NOMO-1 (cell line): ENCODE data around the gene MRPS15.
A peak's percentile ranks its signal among the peaks of the same experiment; 100 is the strongest.

Experiments used
- DNase-seq, 2 experiments: peaks; one replicate each; lab custom pipeline; 2025; ENCODE audit not compliant: unreplicated experiment in 2 of 2; lab: John Stamatoyannopoulos, UW

MRPS15 gene

DNA sequence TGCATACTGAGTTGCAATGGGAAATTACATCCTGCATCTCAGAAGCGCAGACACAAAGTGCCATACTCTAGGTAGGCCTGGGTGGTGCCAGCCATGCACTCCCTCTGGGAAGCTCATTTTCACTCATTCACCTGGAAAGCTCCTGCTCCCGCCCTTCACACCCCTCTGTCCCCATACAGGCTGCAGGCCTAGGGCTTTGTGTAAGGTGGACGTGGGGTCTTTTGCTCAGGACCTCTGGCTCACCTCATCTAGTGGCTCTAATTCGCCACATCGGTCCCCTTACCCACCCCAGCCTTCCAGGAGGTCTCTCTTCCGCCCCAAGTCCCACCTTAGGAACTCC, 751 bp downstream of the MRPS15 start:
- DNase-seq, result no peak

DNA sequence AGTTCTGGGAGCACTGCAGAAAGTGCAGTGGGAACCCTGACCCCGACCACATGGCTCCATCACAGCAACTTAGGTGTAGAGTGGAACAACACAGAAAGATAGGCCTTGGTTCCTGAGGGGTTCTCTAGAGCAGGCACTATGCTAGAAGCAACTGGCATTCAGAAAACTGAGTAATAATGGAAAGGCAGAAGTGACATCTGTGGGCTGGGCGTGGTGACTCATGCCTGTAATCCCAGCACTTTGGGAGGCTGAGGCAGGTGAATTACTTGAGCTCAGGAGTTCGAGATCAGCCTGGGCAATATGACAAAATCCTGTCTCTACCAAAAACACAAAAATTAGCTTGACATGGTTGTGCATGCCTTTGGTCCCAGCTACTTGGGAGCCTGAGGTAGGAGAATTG, 5.3 kb downstream of the MRPS15 start:
- DNase-seq, result peak; percentile 37 to 42

DNA sequence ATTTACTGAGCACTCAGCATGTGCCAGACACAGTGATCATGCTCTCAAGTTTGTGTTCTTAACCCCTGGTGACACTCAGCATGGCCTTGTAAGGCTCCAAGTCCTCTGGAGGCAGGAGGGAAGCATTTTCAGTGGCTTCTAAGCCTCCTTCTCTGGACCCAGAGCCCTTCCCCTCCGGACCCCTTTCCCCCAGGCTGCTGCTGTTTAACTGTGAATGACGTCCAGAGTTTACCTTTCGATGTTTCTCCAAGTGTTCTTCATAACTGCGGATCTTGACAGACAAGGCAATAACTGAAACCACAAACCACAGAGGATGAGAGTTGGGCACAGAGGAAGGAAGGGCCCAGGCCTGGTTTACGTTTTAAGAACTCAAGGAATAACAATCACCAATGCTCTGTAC, 6.5 kb downstream of the MRPS15 start:
- DNase-seq, result peak; percentile 30 to 79

DNA sequence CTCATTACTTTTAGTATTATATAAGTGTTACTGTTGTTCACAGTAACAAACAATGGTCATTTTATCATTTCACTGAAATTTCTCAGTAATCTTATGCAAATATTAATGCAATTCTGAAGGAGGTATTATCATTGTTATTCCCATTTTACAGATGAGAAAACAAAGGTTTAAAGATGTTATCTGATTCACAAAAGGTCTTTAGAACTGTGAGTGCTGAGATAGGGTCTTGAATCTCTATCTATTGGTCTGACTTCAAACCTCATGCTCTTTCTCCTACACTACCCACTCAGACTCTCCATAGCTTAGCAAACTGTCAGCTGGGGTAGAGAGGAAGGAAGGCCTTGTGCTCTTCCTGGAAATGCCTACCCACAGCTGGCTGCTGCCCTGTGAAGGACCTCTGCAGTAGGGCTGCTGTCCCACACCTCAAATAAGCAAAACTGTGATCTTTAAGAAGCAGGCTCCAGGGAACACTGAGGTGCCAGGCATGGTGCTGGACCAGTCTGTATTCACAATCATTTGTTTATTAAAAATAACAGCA, 7.7 kb downstream of the MRPS15 start:
- no peak for DNase-seq

DNA sequence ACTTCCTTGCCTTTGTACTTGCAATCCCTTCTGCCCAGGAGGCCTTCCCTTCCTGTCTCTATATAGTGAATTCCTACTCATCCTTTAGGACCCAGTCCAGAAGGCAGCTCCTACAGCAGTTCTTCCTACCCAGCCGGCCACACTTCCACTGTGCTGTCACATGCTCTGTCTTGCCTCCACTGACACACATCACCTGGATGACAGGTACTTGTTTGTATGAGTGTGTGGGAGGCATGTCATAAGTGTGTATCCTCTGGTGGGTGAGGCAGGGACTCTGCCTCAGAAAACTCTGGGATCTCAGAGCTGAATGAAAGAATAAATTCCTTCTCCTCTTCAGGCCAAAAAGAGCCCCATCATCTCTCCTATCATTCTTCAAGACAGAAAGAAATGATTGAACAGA, 8.8 kb downstream of the MRPS15 start:
- no peak for DNase-seq

DNA sequence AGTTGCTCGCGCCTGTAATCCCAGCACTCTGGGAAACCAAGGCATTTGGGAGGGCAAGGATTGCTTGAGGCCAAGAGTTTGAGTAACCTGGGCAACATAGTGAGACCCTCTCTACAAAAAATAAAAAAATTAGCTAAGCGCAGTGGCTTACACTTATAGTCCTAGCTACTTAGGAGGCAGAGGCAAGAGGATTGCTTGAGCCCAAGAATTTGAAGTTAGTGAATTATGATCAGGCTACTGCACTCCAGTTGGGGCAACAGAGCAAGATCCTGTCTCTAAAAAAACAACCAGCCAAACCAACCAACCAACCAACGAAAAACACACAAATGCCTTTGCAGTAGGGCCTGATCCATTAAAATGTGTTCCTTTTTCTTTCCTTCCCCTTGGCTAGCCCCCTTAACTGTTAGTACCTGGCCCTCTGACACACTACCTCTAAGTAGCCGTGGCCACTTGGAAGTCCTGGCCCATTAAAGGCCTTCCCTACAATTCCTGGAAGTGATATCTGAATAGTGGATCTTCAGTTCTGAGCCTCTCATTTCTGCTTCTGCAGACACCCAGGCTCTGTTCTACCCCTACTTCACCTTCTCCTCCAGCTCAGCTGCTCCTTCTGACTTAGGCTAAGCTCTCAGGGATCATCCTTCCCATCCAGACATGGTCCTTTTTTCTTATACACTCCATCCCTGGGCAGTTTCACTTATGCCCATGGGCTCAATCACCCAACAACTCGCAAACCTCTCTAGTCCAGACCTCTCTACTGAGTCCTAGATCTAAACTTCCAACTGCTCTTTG, 10.4 kb downstream of the MRPS15 start:
- no peak for DNase-seq

DNA sequence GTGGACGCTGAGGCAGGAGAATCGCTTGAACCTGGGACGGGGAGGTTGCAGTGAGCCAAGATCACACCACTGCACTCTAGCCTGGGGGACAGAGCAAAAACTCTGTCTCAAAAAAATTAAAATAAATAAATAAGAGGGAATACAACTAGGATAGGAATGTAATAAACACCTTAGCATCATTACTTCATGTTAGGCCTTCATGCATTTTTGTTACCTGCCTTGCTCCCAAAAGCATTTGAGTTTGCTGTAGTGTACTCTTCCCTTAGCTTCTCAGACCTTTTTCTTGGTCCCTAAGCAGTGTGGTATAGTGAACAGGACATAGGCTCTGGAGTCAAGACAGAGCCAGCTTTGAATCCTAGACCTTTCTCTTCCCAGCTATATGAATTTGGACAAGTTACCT, 11.1 kb downstream of the MRPS15 start:
- DNase-seq, result no peak

DNA sequence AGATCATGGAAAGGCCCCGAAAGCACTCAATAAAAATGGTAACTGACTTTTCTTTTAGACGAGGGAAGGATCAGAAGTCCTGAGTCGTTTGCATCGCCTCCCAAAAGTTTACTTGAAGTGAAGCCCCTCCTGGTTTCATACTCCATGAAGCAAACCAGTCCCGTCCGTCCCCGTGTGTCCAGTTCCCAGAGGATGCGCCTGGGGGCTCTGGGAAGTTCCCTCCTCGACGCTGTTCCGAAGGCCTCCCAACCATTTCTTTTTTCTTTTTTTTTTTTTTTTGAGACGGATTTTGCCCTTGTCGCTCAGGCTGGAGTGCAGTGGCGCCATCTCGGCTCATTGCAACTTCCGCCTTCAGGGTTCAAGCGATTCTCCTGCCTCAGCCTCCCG, 13.3 kb downstream of the MRPS15 start:
- DNase-seq, result no peak

DNA sequence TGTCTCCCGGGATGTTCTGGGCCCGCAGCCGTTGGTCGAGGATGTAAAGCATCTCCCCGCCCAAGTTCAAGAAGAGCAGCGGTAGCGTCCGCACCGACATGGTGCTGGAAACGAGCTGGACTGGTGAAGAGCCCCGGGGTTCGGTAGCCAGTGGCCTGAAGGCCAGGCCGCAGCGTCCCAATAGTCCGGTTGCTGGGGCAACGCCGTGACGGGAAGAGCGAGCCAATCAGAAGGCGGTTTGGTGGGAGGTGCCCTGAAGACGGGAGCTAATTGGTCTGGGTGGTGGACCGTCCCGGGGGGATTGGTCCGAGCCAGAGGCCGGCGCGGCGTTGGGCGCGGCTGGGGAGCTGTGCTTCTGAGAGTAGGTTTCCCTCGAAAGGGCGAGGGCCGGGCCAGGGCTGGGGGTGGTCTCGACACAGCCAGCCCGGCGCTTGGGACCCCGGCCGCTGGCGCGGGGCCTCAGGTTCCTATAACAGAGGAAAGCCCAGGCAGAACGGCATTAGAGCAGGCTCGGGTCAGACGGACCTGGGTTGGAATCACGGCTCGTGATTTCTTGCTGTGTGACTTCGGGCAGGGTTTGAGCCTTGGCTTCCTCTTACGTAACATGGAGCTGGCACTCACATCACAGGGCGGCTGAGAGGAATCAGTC, 13.8 kb downstream of the MRPS15 start, which contains the start of gene OSCP1:
Gene OSCP1 (minus strand): TSS at position 182 of the 649 bp plus-strand sequence. CDS start 82 bp downstream, at position 100.
- DNase-seq, result peak; percentile 78 to 82

DNA sequence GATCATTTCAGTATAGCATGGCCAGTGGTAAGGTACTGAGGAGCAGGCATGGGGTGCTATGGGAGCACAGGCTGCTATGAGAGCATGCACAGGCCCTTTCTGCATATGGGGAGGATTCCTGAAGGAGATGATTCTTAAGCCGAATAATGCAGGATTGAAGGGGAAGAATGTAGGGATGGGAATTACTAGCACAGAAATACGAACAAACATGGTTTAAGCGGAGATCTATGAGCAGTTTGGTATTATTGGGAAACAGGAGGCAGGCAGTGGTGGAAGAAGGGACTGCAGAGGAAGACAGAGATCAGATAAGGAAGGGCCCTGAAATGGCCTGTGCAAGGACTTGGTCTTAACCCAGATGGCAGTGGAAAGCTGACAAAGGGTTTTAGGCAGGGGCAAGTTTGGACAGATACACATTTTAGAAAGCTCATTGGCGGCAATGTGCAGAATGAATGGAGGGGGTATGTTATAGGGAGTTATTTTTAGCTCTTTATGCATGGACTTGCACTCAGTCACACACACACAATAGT, 15.6 kb downstream of the MRPS15 start:
- peak in 1 of 2 experiments; percentile 8 for DNase-seq

DNA sequence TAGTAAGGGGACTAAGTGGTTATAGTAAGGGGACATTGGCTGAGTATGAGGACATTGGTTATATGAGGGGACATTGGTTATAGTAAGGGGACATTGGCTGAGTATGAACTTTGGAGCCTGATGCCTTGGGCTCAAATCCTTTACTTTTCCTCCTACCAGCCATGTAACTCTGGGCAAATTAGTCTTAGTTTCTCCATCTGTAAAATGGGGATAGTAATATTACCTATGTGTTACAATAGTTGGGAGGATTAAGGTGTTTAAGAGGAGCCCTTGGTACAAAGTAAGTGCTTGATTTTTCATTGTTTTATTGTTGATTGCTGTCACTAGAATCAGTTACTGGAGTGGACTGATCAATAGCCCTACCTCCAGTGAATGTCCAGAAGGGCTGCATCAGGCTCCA, 16.7 kb downstream of the MRPS15 start:
- DNase-seq, result no peak

DNA sequence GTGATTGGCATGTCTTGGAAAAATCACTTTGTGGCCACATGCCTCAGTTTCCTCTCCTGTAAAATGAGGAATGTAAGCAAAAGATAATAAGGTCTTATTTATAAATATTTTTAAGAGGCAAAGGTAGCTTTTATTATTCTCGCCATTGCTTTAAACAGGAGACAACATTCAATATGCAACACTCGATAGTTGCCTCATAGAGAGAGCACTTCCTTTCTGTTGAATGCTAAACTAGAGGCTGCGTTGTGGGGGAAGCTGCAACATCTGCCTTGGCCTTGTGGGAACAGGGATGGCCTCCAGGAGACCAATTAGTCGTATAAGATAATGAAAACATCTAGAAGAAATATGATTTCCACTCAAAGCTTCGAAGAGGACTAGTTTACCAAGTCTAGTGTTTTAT, 17.4 kb downstream of the MRPS15 start:
- peak; percentile 36 to 60 for DNase-seq

DNA sequence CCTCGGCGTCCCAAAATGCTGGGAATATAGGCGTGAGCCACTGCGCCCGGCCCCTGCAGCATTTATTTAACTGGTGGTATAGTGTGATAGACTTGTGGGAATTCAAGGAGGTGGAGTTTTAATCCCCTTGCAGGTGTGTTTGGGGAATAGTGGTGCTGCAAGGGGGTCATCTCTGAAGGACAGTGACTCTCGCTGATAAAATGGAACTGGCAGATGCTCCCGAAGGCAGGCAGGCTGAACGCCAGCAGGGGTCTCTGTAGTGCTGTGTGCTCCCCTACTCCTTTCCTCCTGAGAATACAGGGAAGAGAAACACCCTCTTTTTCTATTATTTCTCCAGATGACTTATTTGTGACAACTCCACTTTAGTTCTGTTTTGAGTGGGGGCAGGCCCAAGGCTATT, 17.9 kb downstream of the MRPS15 start:
- peak; percentile 64 to 71 for DNase-seq

DNA sequence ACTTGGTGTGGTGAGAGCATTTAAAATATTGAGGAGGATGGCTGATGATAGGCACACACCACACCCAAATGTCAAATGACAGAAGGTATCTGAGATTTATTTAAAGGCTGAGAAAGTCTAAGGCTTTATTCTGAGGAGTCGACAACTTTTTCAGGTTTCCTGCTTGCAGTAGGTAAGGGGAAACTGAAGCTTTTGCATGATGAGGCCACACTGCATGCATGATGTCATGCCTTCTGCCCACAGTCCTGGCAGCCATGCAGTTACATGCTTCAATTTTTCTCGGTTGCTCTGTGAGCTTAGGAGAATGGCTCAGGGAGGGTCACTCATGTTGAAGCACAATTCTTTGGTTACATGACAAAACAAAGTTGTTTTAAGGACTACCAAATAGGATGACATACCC, 20.9 kb downstream of the MRPS15 start:
- DNase-seq, result no peak

DNA sequence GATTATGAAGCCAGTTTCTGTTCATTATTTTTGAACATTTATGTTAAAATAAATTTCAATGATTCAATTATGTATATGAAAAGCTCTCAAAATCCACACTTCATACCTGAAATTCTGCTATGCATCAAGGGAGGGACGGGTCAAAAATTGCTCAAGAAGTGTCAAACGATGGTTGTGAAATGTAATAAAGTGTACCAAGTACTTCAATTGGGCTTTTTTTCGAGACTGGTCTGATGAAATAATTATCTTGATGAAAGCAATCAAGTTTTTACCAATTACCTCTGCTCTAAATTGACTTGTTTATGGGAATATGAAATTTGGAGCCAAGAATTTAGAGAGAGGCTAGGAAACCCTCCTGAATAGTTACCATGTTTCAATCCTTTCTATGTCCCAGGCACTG, 21.8 kb downstream of the MRPS15 start:
- peak in 1 of 2 experiments; percentile 14 for DNase-seq

DNA sequence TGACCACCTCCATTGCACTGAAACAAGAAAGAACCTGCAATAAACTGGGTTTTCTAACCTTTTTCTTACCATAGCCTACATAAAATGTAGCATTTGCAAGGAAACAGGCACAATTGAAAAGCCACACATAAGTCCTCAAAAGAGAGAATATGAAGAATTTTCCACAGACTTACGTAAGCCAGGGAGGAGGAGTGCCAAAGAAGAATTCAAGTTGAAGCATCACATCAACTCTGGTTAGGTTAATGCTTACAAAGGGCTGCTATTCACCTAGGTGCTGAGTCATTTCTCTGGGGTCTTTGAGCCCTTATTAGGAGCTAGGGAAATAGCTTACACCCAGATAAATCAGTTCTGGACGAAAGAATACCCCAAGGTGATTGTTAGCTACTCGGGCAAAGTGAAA, 23.5 kb downstream of the MRPS15 start:
- DNase-seq, result no peak

DNA sequence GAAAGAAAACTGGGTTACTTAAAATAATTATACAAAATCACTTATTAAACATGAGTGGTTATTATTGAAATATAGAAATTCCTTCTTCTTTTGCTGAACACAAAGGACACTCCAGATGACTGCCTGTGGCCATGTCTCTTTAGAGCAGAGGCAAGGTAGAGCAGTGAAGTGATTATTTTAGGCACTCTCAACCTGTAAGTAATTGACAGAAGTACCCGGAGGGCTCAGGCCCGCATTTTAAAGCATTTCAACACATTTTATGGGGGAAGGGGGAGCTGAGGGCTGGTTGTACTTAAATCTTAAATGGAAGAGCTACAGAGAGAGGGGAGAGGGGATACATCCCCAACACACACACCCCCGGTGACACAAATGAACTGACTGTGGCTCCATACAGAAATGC, 24.1 kb downstream of the MRPS15 start:
- no peak for DNase-seq

DNA sequence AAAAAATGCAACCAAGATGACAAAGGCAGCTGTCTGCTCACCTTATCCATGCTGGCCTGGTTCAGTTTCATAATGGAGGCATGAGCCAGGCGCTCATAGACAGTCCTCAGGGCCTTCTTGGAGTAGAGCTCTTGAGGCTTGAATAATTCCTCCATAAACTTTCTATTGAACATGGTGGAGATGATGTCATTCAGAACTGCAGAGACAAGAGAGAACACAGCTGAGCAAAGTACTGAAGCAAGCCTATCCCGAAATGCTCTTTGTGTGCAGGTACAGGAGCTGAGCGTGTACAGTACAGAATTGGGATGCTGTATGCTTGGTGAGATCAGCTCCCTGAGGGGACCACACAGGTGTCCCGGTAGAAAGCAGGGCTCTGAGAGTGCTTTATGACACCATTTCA, 25.5 kb downstream of the MRPS15 start:
- DNase-seq, result no peak

DNA sequence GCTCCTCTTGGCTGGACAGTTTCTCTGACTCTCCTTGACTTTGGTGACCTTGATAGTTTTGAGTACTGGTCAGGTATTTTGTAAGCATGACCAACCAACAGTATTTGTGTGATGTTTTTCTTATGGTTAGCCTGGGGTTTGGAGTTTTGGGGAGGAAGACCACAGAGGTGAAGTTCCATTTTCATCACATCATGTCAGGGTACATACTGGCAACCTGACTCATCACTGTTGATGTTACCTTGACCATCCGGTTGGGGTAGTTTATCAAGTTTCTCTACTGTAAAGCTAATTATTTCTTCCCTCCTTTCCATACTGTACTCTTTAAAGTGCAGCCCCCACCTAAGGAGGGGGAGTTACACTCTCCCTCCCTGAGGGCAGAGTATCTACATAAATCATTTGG, 27.4 kb downstream of the MRPS15 start:
- DNase-seq, result no peak

DNA sequence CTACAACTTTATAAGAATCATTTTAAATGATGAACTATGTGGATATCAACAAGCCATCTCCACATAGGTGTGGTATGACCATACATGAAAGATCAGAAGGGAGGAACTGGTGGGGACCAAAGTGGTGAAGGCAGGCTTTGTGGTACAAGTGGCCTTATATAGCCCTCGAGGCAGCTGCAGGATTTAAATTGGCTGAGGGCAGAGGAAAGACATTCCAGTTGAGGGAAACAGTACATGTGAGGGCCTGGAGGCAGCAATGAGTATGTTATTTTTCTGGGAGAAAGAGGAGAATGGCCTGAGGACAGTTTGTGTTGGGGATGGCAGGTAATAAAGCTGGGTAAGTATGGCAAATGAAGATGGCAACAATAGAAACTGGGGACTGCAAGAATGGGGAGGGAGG, 31.1 kb downstream of the MRPS15 start:
- DNase-seq, result no peak

DNA sequence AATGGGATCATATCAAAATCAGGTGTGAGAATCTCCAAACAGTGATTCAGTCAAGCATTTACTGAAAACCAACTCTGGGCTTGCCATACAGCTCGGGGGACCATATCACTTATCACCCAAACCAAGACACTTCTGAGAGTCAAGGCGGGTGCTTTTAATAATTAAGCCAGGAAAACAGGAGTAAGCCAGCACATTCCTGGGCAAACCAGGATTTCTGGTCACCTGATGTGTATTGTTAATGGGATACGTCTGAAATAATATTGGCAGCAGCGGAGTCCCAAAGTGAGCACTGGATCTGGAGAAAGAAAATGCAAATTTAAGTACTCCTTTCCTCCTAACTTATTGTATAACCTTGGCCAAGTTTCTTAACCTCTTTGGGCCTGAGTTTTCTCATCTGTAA, 31.6 kb downstream of the MRPS15 start:
- DNase-seq, result no peak

DNA sequence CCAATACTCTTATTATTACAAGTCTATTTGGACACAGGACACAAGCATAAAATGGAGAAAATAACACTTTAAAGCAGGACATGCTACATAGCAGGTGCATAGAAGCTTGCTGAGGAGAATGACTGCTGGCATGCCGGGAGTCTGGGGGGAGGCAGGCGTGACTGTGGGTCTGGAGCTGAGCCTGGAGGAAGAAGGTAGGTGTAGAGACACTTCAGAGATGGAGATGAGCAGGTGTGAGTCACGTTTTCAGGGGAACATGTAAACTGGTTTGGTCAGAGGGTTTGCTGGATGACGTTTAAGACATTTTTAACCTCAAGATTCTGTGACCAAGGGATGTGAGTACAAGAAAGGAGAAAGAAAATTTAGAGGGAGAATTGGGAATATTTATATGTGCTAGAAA, 38.4 kb downstream of the MRPS15 start:
- no peak for DNase-seq
